ENCODE results near the gene TPGS2.

GRCh38 chr18:36831139-36831538 lies 2.3 kb upstream of the TPGS2 start:
- no peak for TF ChIP-seq POLR2A (IDR thresholded peaks at IDR 0.05)
- TF ChIP-seq, protein P1, sequence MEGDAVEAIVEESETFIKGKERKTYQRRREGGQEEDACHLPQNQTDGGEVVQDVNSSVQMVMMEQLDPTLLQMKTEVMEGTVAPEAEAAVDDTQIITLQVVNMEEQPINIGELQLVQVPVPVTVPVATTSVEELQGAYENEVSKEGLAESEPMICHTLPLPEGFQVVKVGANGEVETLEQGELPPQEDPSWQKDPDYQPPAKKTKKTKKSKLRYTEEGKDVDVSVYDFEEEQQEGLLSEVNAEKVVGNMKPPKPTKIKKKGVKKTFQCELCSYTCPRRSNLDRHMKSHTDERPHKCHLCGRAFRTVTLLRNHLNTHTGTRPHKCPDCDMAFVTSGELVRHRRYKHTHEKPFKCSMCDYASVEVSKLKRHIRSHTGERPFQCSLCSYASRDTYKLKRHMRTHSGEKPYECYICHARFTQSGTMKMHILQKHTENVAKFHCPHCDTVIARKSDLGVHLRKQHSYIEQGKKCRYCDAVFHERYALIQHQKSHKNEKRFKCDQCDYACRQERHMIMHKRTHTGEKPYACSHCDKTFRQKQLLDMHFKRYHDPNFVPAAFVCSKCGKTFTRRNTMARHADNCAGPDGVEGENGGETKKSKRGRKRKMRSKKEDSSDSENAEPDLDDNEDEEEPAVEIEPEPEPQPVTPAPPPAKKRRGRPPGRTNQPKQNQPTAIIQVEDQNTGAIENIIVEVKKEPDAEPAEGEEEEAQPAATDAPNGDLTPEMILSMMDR (IDR thresholded peaks at IDR 0.05) = no peak

All from heart left ventricle (tissue), 13 donors.